ENCODE results near the gene CRY2. TPM values are rescaled to one million over a fixed set of nuclear protein-coding genes. Genes with fewer than 3 reads are reported as not detected.

The CRY2 gene
- total RNA-seq, 1 donor = 14.7 TPM

DNA sequence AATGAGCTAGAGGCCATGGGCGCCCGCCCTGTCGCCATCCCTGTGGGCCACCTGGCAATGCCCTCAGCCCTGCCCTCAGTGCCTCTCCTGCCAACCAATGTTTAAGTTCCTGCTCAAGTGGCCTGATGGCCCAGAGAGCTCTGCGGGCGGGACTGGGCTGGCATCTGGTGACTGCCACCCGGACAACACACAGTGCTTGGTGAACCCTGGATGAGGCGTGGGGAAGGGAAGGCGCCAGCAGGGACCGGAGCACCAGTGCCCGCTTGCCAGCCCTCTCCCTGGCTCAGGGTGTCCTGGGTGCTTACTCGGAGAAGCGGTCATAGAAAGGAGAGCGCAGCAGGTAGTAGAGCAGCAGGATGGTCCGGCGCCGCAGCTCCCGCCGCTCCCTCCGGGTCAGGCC, 66.2 kb downstream of the CRY2 start:
- TF ChIP-seq, protein P1, sequence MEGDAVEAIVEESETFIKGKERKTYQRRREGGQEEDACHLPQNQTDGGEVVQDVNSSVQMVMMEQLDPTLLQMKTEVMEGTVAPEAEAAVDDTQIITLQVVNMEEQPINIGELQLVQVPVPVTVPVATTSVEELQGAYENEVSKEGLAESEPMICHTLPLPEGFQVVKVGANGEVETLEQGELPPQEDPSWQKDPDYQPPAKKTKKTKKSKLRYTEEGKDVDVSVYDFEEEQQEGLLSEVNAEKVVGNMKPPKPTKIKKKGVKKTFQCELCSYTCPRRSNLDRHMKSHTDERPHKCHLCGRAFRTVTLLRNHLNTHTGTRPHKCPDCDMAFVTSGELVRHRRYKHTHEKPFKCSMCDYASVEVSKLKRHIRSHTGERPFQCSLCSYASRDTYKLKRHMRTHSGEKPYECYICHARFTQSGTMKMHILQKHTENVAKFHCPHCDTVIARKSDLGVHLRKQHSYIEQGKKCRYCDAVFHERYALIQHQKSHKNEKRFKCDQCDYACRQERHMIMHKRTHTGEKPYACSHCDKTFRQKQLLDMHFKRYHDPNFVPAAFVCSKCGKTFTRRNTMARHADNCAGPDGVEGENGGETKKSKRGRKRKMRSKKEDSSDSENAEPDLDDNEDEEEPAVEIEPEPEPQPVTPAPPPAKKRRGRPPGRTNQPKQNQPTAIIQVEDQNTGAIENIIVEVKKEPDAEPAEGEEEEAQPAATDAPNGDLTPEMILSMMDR (IDR thresholded peaks at IDR 0.05; ENCODE audit: insufficient read depth, low read depth, low read length) = no peak
- H3K4me3 ChIP-seq (ENCODE audit: low read depth, low read length) = no peak overlapping the region
- no peak for DNase-seq (ENCODE audit: low read depth)

DNA sequence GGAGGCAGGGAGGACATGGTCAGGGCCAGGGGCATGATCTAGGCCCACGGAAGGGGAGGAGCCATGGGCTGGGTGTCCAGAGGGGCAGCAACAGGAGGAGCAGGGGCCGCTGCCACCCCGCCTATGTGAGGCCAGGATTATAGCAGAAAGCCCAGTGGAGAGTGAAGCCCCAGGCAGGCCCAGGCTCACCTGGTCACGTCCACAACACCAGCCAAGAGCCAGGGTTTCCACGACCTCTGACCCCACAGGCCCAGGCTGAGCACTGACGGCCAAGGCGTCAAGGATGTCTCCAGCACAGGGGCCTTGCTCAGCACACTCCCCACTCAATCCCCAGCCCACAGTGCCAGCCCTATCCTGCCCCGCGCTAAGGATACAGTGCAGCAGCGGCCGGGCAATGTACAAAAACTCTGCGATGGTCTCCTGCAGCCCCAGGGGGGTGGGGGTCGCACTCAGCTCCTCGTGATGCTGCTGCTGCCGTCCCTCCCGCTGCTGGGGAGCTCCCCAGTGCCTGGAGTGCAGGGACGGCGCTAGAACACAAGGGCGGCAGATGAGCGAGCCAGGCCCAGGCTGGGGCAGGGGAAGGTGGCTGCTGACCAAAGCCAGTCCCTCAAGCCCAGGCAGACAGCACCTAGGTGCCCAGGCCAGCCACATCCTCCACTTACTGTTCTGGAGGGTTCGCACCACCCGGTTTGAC, 66.8 kb downstream of the CRY2 start:
- no peak overlapping the region for H3K4me3 ChIP-seq (ENCODE audit: low read depth, low read length)
- TF ChIP-seq, protein P1 (IDR thresholded peaks at IDR 0.05; ENCODE audit: insufficient read depth, low read depth, low read length) = no peak
- no peak for DNase-seq (ENCODE audit: low read depth)

DNA sequence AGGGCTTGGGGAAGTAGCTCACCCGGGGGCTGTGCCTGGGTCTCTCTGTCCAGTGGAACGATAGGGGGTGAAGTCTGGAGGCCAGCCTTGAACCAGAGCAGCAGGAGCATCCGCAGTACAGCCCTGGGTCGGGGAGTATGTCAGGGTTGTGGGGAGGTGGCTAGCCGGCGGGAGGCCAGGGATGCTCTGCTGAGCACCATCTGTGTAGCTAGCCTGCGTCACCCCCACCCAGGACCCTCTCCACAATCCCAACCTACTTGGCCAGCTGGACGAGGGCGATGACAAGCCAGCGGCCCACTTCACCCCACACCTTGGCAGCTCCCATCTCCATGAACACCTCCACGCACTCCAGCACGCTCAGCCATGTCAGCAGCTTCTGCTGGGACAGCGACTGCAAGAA, 68.2 kb downstream of the CRY2 start:
- no peak overlapping the region for H3K4me3 ChIP-seq (ENCODE audit: low read depth, low read length)
- TF ChIP-seq, protein P1 (IDR thresholded peaks at IDR 0.05; ENCODE audit: insufficient read depth, low read depth, low read length) = no peak
- no peak for DNase-seq (ENCODE audit: low read depth)

DNA sequence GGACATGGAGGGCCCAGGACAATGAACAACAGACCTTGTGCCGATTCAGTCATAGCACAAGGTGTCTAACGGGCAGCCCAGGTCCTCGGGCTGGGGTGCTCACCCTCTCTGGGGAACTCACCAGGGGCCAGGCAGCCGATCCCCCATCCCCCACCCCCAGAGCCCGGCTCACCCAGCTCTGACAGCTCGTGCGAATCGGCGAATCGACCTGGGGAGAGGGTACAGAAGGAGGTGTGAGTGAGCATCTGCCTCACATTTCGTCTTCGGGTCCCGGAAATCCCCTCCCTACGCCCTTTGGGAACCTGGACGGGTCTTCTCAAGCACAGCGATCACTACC, 70.0 kb downstream of the CRY2 start:
- H3K4me3 ChIP-seq (ENCODE audit: low read depth, low read length) = peak overlapping the region; percentile 74
- no peak for DNase-seq (ENCODE audit: low read depth)
- TF ChIP-seq, protein P1 (IDR thresholded peaks at IDR 0.05; ENCODE audit: insufficient read depth, low read depth, low read length) = no peak

DNA sequence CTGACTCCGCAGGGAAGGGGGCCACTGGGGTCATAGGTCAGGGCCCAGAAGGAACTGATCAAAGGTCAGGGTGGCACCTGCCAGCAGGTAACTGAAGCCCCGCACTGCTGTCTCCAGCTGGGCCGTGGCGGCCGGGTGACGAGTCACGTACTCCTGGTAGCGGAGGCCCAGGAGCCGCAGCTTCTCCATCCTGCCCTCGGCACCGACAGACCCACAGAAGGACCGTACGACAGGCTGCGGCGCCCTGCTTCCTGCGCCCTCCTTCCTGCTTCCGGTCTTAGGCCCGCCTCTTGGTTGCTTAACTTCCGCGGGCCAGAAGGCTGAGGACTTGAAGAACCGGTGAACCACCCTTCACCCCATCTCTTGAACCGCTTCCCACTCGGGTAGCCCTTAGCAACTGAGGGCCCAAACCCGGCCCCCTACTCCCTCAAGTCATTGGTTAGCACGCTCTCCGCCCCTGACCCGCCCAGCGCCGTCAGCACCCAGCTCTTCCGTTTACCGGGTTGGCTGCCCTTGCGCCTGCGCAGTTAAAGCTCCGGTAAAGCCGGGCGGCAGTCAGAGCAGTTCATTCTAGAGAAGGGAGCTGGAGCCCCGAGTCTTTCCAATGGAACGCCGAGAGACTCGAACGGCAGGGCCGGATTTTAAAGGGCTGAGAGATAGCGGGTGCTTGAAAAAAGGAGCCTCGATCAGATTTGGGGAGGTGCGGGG, 70.5 kb downstream of the CRY2 start, which contains the start of gene PEX16:
Gene PEX16 (minus strand): TSS at position 255 of the 708 bp plus-strand sequence. CDS start 66 bp downstream, at position 189.
- DNase-seq (ENCODE audit: low read depth) = peak; percentile 100
- TF ChIP-seq, protein P1 (IDR thresholded peaks at IDR 0.05; ENCODE audit: insufficient read depth, low read depth, low read length) = no peak

DNA sequence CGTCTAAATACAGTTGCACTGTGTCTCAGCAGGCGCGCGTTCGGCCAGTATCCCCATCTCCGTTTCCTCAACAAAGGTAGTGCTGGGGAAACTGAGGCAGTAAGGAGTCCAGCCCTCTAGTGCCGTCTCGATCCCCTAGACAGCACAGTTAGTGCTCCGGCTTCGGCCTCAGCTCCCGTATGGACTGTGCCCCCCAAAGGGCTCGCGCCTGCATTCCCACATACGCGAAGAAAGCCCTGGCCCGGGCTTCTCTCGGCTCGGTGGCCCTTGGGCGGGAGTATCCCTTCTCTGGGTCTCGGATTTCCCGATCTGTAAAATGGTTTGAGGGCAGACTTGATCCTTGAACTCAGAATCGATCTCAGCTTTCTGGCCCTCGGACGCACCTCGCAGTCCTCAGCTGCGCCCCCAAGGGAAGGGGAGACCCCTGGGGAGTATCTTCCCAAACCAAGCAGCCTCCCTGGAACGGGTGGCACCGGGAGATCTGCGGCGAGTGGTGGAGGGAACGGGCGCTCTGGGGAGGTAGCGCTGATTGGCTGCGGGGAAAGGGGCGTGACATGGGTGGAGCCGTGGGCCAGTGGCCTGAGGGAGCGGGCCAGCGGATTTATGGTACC, 71.2 kb downstream of the CRY2 start:
- H3K4me3 ChIP-seq (ENCODE audit: low read depth, low read length) = peak overlapping the region; percentile 74
- TF ChIP-seq, protein P1 (IDR thresholded peaks at IDR 0.05; ENCODE audit: insufficient read depth, low read depth, low read length) = no peak
- peak; percentile 62 for DNase-seq (ENCODE audit: low read depth)

More for the DNA sequence above, 70.5 kb downstream of the CRY2 start, which contains the start of gene PEX16:
- peak within 1 kb of the TSS; percentile 74 for H3K4me3 ChIP-seq (ENCODE audit: low read depth, low read length)
